ENCODE data around the gene CDH13. TPM values are rescaled to one million over a fixed set of nuclear protein-coding genes. Genes with fewer than 3 reads are reported as not detected.

CDH13 gene
- total and polyA plus RNA-seq, 2 experiments from 2014 or later: 2.9 to 4.8 TPM

DNA sequence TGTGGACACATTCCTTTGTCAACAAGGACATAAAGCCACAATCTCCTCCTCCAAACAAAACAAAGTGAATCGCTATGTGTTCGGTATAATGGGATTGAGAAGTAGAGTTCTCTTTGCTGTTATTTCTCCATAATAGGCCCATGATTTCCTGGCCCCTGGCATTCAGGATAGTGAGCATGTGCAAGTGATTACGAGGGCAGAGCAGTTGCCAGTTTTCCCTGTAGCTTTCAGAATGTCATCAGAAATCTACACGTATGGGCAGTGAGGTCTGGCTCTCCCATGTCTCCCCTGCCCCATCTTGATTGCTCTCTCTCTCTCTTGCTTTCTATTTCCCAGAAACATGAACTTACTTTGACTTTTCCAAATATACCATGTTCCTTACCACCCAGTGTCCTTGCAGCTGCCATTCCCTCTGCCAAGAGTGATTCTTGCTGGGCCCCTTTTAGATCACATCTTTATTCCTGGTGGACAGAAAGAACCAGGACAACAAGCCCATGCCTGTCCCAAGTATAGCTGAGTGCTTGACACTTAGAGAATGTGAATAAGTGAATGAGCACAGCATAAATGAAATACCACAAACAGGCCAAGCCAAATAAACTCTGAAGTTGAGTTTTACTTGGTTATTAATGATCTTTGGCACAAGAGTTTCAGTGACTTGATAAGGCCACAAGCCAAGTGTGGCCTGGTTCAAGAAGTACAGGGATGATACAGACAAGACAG lies 273.1 kb downstream of the CDH13 start:
- no peak overlapping the region for H3K27ac ChIP-seq
- TF ChIP-seq, protein P1, sequence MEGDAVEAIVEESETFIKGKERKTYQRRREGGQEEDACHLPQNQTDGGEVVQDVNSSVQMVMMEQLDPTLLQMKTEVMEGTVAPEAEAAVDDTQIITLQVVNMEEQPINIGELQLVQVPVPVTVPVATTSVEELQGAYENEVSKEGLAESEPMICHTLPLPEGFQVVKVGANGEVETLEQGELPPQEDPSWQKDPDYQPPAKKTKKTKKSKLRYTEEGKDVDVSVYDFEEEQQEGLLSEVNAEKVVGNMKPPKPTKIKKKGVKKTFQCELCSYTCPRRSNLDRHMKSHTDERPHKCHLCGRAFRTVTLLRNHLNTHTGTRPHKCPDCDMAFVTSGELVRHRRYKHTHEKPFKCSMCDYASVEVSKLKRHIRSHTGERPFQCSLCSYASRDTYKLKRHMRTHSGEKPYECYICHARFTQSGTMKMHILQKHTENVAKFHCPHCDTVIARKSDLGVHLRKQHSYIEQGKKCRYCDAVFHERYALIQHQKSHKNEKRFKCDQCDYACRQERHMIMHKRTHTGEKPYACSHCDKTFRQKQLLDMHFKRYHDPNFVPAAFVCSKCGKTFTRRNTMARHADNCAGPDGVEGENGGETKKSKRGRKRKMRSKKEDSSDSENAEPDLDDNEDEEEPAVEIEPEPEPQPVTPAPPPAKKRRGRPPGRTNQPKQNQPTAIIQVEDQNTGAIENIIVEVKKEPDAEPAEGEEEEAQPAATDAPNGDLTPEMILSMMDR (IDR thresholded peaks at IDR 0.05; ENCODE audit: low read depth, low read length): no peak
- no peak for DNase-seq (ENCODE audit: low read depth in 1 of 2, low spot score in 1 of 2)
- H3K27me3 ChIP-seq: no peaks in the 10 kb centered on the region
- no peak overlapping the region for H3K4me3 ChIP-seq
- H3K36me3 ChIP-seq: no peaks in the 10 kb centered on the region
- H3K9me3 ChIP-seq (ENCODE audit: low read depth): no peaks in the 10 kb centered on the region
- H3K4me1 ChIP-seq (ENCODE audit: low read depth): no peaks in the 10 kb centered on the region

DNA sequence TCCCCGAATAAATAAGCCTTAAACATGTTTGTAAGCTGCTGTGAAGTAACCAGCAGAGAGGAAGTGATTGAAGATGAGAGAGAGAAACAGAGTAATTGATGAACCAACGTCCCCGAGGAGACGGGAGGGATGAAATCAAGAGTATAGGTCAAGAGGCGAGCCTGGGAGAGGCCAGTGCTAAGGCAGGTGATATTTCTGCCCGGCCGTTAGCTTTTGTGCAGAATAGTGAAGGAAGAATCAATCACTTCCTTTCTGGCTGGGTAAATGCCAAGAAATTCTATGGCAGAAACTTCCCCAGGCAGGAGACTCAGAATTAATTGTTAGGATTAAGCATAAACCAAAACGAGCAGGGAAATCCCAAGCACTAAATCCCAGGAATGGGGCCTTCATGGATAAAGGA lies 273.8 kb downstream of the CDH13 start:
- H3K27ac ChIP-seq: no peak overlapping the region
- H3K9me3 ChIP-seq (ENCODE audit: low read depth): no peaks in the 10 kb centered on the region
- no peaks in the 10 kb centered on the region for H3K36me3 ChIP-seq
- no peaks in the 10 kb centered on the region for H3K27me3 ChIP-seq
- DNase-seq (ENCODE audit: low read depth in 1 of 2, low spot score in 1 of 2): no peak
- no peaks in the 10 kb centered on the region for H3K4me1 ChIP-seq (ENCODE audit: low read depth)
- TF ChIP-seq, protein P1 (IDR thresholded peaks at IDR 0.05; ENCODE audit: low read depth, low read length): no peak
- H3K4me3 ChIP-seq: no peak overlapping the region

DNA sequence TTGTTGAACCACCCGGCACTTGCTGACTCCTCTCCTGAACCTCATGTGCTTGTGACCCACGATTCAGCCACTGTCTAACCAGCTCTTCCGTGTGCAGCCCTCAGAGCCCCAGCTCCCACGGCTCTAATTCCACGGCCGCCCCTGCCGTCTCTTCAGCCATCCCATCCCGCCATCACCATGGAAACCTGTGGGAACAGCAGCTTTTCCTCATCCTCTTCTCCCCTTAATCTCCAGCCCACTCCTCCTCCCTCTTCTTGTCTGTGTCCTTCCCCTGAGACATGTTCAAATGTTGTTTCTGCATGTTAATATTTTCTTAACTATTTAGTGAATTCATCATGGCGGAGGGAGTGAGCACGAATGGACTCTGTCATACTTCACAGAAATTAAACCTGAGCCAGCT lies 285.2 kb downstream of the CDH13 start:
- TF ChIP-seq, protein P1 (IDR thresholded peaks at IDR 0.05; ENCODE audit: low read depth, low read length): no peak
- no peak overlapping the region for H3K4me3 ChIP-seq

DNA sequence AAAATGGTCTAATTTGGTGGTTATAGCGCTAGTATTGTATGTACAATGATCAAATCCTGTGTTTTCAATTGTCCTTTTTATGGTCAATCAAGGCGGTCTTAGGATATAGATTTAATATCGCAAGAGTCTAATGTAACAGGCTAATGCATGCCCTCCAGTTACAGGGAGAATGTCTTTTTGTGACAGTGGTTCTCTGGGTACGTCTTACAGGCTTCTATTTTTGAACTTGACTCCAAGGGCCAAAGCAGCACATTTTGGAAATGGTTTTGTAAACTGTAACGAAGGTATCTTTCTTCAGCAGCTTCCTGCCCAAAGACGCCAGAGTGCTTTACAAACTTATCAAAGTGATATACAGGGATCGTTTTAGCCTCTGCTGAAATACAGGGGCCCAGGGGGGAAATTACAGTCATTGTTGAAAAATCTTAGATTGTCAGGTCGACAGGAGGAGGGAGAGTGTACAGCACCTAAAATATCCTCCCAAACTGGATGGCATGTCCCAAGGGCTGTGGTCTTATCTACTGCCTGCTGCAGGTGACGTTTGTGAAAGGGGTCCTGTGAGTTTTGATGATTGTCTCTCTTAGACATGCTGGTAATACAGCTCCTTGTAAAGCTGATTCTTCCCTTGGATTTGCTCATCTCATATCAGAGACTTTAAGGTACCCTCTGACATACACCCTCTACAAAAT lies 288.5 kb downstream of the CDH13 start:
- H3K27me3 ChIP-seq: no peaks in the 10 kb centered on the region
- H3K9me3 ChIP-seq (ENCODE audit: low read depth): no peaks in the 10 kb centered on the region
- no peak for DNase-seq (ENCODE audit: low read depth in 1 of 2, low spot score in 1 of 2)
- no peak overlapping the region for H3K4me3 ChIP-seq
- TF ChIP-seq, protein P1 (IDR thresholded peaks at IDR 0.05; ENCODE audit: low read depth, low read length): no peak
- H3K4me1 ChIP-seq (ENCODE audit: low read depth): peaks cover 12% of the 10 kb centered on the region
- H3K36me3 ChIP-seq: no peaks in the 10 kb centered on the region
- H3K27ac ChIP-seq: peak overlapping the region; percentile 43

More for the DNA sequence above, 285.2 kb downstream of the CDH13 start:
- no peak for DNase-seq (ENCODE audit: low read depth in 1 of 2, low spot score in 1 of 2)
- Histone ChIP-seq H3K4me1 (ENCODE audit: low read depth) (peaks cover 12% of the 10 kb centered on the region), H3K27me3 (no peaks in the 10 kb centered on the region), H3K27ac (no peak overlapping the region), H3K36me3 (no peaks in the 10 kb centered on the region), H3K9me3 (ENCODE audit: low read depth) (no peaks in the 10 kb centered on the region)

DNA sequence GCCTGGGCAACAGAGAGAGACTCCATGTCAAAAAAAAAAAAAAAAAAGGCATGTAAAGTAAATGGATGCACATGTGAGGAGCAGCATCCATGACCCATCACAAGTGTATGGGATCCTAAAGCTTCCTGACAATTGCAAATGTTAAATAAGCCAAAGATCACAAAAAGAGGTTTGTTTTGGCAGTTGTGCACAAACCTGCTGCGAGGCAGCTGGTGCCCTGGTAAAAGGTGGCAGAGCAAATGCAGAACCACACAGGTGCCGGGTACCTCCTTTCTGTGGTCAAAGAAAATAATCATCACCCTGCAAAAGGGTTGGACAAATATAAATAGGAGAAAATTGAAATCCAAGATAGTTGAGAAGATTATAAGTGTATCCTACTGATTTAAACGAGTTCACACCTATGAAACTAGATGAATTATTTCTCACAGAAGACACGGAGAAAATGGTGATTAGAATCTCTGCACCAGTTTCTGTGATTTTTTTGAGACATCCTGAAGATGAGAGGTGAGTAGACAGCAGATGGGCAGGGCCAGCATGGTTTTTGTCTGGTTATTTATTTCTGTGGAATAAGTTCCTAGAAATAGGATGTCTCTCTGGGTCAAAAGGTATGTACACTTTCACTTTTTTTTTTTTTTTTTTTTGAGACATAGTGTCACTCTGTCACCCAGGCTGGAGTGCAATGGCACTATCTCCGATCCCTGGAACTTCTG lies 291.3 kb downstream of the CDH13 start:
- no peak overlapping the region for H3K4me3 ChIP-seq
- TF ChIP-seq, protein P1 (IDR thresholded peaks at IDR 0.05; ENCODE audit: low read depth, low read length): no peak
- no peak overlapping the region for H3K27ac ChIP-seq
- H3K9me3 ChIP-seq (ENCODE audit: low read depth): no peaks in the 10 kb centered on the region
- H3K27me3 ChIP-seq: no peaks in the 10 kb centered on the region
- no peak for DNase-seq (ENCODE audit: low read depth in 1 of 2, low spot score in 1 of 2)
- no peaks in the 10 kb centered on the region for H3K36me3 ChIP-seq
- H3K4me1 ChIP-seq (ENCODE audit: low read depth): peaks cover 12% of the 10 kb centered on the region

All from cardiac muscle cell (in vitro differentiated cells and primary cell).